ENCODE data around the gene ROBO1. TPM values are rescaled to one million over a fixed set of nuclear protein-coding genes. Genes with fewer than 3 reads are reported as not detected.

Gene ROBO1
- total and polyA plus RNA-seq, 2 donors (not counting 1 experiment from before 2014, with no cell fraction given) = 0.27 to 3.2 TPM

- ChIA-PET POLR2A (no interaction called here), CTCF (no interaction called here)
- no peak overlapping the region for H3K9ac ChIP-seq (ENCODE audit: low read length)
- DNase-seq = no peak
- H3K27ac Mint-ChIP-seq = no peak overlapping the region
- H3K4me1 ChIP-seq (ENCODE audit: control insufficient read depth in 2 of 2, insufficient read depth in 2 of 2, low read length in 2 of 2) = no peaks in the 10 kb centered on the region
- H2AFZ ChIP-seq (ENCODE audit: insufficient read depth, low read depth, low read length, poor library complexity, severe bottlenecking) = no peak overlapping the region
- H3K79me2 ChIP-seq (ENCODE audit: control insufficient read depth, insufficient read depth, low read length) = no peaks in the 10 kb centered on the region
- no peaks in the 10 kb centered on the region for H3K27me3 ChIP-seq (replicated peaks in 1 of 4; ENCODE audit: control extremely low read depth in 1 of 4, control insufficient read depth in 3 of 4, insufficient read depth in 4 of 4, low read length in 3 of 4)
- peaks cover 0 to 6% (median 0%) of the 10 kb centered on the region in 3 donors for H3K9me3 ChIP-seq (ENCODE audit: control extremely low read depth in 1 of 3, control insufficient read depth in 2 of 3, insufficient read depth in 1 of 3, low read length in 2 of 3)
- no peaks in the 10 kb centered on the region for H3K36me3 ChIP-seq (replicated peaks in 1 of 2; ENCODE audit: control extremely low read depth in 1 of 2, control insufficient read depth in 1 of 2, extremely low read depth in 1 of 2, insufficient read depth in 2 of 2, low read length in 1 of 2)
- no peak overlapping the region for H3K4me3 ChIP-seq (ENCODE audit: control extremely low read depth in 1 of 5, extremely low read depth in 1 of 5, insufficient read depth in 1 of 5, low read depth in 2 of 5, low read length in 4 of 5)
- H3K9me3 Mint-ChIP-seq (ENCODE audit: insufficient read depth) = peaks cover 2% of the 10 kb centered on the region
- no peak for TF ChIP-seq EZH2 (IDR thresholded peaks at IDR 0.05; ENCODE audit: borderline replicate concordance, insufficient read depth, low read depth, low read length, poor library complexity, severe bottlenecking)
- TF ChIP-seq, protein P1, sequence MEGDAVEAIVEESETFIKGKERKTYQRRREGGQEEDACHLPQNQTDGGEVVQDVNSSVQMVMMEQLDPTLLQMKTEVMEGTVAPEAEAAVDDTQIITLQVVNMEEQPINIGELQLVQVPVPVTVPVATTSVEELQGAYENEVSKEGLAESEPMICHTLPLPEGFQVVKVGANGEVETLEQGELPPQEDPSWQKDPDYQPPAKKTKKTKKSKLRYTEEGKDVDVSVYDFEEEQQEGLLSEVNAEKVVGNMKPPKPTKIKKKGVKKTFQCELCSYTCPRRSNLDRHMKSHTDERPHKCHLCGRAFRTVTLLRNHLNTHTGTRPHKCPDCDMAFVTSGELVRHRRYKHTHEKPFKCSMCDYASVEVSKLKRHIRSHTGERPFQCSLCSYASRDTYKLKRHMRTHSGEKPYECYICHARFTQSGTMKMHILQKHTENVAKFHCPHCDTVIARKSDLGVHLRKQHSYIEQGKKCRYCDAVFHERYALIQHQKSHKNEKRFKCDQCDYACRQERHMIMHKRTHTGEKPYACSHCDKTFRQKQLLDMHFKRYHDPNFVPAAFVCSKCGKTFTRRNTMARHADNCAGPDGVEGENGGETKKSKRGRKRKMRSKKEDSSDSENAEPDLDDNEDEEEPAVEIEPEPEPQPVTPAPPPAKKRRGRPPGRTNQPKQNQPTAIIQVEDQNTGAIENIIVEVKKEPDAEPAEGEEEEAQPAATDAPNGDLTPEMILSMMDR (IDR thresholded peaks at IDR 0.05) = no peak
- intact Hi-C loops (cut with micrococcal nuclease) = no loop called here
- no peaks in the 10 kb centered on the region for H3K4me1 Mint-ChIP-seq
- no peak overlapping the region for H3K27ac ChIP-seq (ENCODE audit: low read length in 2 of 2)
- H3K4me2 ChIP-seq (replicated peaks; ENCODE audit: low read depth, low read length, poor library complexity, severe bottlenecking) = no peak overlapping the region
- H3K4me3 Mint-ChIP-seq = no peak overlapping the region
- no CpG with 5 or more reads among the region's 1 CpG for WGBS (ENCODE audit: insufficient coverage)
- ATAC-seq (ENCODE audit: low read depth) = no peak
- H3K27me3 Mint-ChIP-seq = no peaks in the 10 kb centered on the region
- H4K20me1 ChIP-seq (ENCODE audit: control insufficient read depth, insufficient read depth, low read length, poor library complexity, severe bottlenecking) = no peaks in the 10 kb centered on the region
Measured at GRCh38 chr3:78589778-78590177, 1178.0 kb downstream of the ROBO1 start.

DNA sequence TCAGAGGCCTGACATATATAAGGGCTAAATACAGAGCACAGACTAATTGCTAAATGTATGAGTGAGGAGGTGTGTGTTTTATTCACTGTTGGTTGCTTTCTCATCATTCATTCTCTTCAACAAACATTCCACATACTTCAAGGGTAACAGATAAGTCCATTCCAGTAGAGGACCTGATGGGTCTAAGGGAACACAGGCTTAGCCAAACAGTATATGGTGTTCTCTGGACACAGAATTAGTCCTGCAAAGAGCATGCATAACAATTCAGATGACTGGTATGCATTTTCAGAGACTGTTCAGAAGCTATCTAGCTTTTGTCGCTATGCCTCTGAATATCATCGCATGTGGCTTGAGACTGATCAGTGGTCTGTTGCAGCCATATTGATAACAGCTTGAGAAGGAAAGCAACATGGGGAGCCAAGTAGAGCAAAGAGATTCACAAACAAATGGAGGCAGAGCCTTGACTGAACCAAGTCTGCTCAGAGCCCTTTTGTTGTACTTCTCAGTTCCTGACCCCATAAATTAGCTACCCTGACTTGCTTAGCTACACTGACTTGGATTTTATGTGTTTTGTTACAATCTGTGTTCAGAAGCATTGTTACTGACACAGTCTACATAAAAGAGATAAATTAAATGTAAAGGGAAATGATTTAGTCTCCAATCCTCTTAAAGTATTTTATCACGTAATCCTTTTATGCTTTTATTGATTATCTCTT lies 1178.7 kb downstream of the ROBO1 start:
- Histone ChIP-seq H3K4me2 (replicated peaks; ENCODE audit: low read depth, low read length, poor library complexity, severe bottlenecking) (no peak overlapping the region), H3K79me2 (ENCODE audit: control insufficient read depth, insufficient read depth, low read length) (no peaks in the 10 kb centered on the region), H3K4me3 (ENCODE audit: control extremely low read depth in 1 of 5, extremely low read depth in 1 of 5, insufficient read depth in 1 of 5, low read depth in 2 of 5, low read length in 4 of 5) (no peak overlapping the region), H3K9ac (ENCODE audit: low read length) (no peak overlapping the region), H3K27ac (ENCODE audit: low read length in 2 of 2) (no peak overlapping the region), H3K27me3 (replicated peaks in 1 of 4; ENCODE audit: control extremely low read depth in 1 of 4, control insufficient read depth in 3 of 4, insufficient read depth in 4 of 4, low read length in 3 of 4) (no peaks in the 10 kb centered on the region), H3K9me3 (ENCODE audit: control extremely low read depth in 1 of 3, control insufficient read depth in 2 of 3, insufficient read depth in 1 of 3, low read length in 2 of 3) (peaks cover 0 to 3% (median 0%) of the 10 kb centered on the region in 3 donors), H2AFZ (ENCODE audit: insufficient read depth, low read depth, low read length, poor library complexity, severe bottlenecking) (no peak overlapping the region), H3K36me3 (replicated peaks in 1 of 2; ENCODE audit: control extremely low read depth in 1 of 2, control insufficient read depth in 1 of 2, extremely low read depth in 1 of 2, insufficient read depth in 2 of 2, low read length in 1 of 2) (no peaks in the 10 kb centered on the region), H3K4me1 (ENCODE audit: control insufficient read depth in 2 of 2, insufficient read depth in 2 of 2, low read length in 2 of 2) (no peaks in the 10 kb centered on the region), H4K20me1 (ENCODE audit: control insufficient read depth, insufficient read depth, low read length, poor library complexity, severe bottlenecking) (no peaks in the 10 kb centered on the region)
- TF ChIP-seq EZH2 (IDR thresholded peaks at IDR 0.05; ENCODE audit: borderline replicate concordance, insufficient read depth, low read depth, low read length, poor library complexity, severe bottlenecking) = no peak
- TF ChIP-seq, protein P1 (IDR thresholded peaks at IDR 0.05) = no peak
- DNase-seq = no peak
- CTCF ChIA-PET = no interaction called here
- H3K4me1 Mint-ChIP-seq = no peaks in the 10 kb centered on the region
- intact Hi-C loops (cut with micrococcal nuclease) = no loop called here
- no peaks in the 10 kb centered on the region for H3K27me3 Mint-ChIP-seq
- POLR2A ChIA-PET = no interaction called here
- 100% methylated on average over 2 of the region's 3 CpGs for WGBS (ENCODE audit: insufficient coverage)
- no peak overlapping the region for H3K4me3 Mint-ChIP-seq
- H3K9me3 Mint-ChIP-seq (ENCODE audit: insufficient read depth) = peaks cover 2% of the 10 kb centered on the region
- H3K27ac Mint-ChIP-seq = no peak overlapping the region
- ATAC-seq (ENCODE audit: low read depth) = no peak

Measured in B cell (primary cell).